GM12874 (cell line): ENCODE results near the gene SEMA3C.

ENCODE experiments used
- TF ChIP-seq, protein P1 (sequence below): IDR thresholded peaks from 2 replicates; pipeline ENCODE4 v1.5.1; 2011; ENCODE audit warnings: low read depth, mild to moderate bottlenecking, control low read depth, low read length, moderate library complexity; ENCODE audit not compliant: insufficient read depth

Gene SEMA3C

GRCh38 chr7:80882213-80882801, 36.5 kb downstream of the SEMA3C start:
- TF ChIP-seq, protein P1, sequence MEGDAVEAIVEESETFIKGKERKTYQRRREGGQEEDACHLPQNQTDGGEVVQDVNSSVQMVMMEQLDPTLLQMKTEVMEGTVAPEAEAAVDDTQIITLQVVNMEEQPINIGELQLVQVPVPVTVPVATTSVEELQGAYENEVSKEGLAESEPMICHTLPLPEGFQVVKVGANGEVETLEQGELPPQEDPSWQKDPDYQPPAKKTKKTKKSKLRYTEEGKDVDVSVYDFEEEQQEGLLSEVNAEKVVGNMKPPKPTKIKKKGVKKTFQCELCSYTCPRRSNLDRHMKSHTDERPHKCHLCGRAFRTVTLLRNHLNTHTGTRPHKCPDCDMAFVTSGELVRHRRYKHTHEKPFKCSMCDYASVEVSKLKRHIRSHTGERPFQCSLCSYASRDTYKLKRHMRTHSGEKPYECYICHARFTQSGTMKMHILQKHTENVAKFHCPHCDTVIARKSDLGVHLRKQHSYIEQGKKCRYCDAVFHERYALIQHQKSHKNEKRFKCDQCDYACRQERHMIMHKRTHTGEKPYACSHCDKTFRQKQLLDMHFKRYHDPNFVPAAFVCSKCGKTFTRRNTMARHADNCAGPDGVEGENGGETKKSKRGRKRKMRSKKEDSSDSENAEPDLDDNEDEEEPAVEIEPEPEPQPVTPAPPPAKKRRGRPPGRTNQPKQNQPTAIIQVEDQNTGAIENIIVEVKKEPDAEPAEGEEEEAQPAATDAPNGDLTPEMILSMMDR, result no peak

- TF ChIP-seq, protein P1, result no peak
These were observed 37.4 kb downstream of the SEMA3C start for GRCh38 chr7:80881351-80881900.

DNA sequence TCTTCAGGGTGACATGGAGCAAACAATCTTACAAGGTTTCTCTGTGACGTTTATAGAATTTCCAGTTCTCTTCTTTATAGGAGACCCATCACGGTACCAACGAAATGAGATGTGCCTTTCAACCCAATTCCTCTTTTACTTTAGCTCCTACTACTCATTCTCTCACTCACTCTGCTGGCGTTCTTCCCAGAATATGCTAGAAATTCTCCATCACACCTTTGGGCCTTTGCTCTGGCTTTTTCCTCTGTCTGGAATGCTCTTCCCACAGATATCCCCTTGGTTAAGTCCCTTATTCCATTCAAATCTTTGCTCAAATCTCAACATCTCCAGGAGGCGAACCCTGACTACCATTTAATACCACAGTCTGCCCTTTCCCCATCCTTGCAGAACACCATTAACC, 39.0 kb downstream of the SEMA3C start:
- TF ChIP-seq, protein P1, result no peak

GRCh38 chr7:80876894-80877414, 41.9 kb downstream of the SEMA3C start:
- TF ChIP-seq, protein P1, result no peak

GRCh38 chr7:80875537-80876120, 43.2 kb downstream of the SEMA3C start:
- TF ChIP-seq, protein P1, result no peak

DNA sequence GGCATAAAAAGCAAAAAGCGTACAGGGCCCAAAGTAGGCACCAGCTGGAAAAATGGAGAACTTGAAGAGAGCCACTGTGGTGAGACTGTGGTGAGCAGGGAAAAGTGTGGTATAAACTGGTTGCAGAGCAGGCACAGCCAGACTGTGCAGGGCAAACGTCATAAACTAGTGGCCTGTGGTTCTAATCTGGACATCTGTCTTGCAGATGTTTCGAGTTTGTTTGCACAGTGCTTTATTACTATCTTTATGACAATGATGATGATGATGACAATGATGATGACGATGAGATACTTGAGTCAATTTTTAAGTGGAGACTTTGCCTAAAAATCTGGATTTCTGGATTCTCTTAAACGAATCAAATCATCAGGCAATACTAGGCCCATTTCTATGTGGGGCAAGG, 45.7 kb downstream of the SEMA3C start:
- TF ChIP-seq, protein P1, result no peak

- TF ChIP-seq, protein P1, result no peak
These were observed 47.6 kb downstream of the SEMA3C start for GRCh38 chr7:80871228-80871627.
